IPS-NIHi7 (cell line): ENCODE data around the gene SRPK2.

Experiments
- DNase-seq: peaks from one replicate; pipeline ENCODE4 v3.0.0; 2012; ENCODE audit warnings: mixed read lengths; ENCODE audit errors: extremely low spot score

SRPK2 gene

DNA sequence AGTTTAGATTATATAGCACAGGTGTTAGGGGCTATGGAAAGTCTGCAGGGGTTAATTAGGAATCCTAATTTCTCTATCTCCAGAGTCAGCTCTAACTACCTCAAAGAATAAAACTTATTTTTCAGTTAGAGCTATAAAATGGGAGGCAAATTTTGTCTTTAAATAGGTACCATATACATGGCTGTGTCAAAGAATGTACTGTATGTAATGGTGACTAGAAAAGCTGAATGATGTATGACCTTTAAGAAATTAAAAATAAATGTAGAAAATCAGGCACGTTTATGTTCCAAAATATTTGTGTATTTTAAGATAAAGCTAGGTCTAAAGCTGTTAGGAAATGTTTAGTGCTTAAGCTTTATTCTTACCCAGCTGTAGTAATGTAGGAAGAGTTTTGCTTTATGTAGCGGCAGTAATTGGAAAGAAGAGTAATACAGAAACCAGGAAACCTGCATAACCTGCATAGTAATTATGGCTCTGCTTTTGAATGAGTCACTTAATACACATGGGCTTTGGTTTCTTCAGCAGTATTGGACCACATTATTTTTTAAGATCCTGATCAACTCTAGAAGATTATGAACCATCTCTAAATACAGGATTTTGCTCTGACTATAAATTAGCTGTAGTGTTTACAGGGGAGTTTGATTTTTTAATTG is 289.7 kb downstream of the SRPK2 start:
- DNase-seq: no peak

- DNase-seq: no peak
Observed at GRCh38 chr7:105097619-105098018, 291.1 kb downstream of the SRPK2 start.

DNA sequence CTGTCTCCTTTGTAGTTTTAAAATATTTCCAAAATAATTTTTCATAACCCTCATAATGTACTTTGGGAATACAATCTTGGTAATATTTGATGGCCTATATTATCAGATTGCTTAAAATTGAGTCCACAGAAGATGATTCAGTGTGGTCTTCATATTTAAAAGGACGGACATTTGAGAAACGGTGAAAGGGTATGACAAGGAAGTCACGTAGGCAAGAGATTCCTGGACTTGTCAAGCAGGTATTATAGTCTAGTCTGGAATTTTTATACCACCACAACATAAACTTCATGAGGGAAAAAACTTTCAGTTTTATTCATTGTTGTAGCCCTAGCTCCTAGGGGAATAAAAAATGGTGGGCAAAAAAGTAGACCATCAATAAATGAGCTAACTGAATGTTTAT is 292.4 kb downstream of the SRPK2 start:
- no peak for DNase-seq

GRCh38 chr7:105094966-105095365 is 293.8 kb downstream of the SRPK2 start:
- no peak for DNase-seq

GRCh38 chr7:105088456-105088855 is 300.3 kb downstream of the SRPK2 start:
- no peak for DNase-seq

DNA sequence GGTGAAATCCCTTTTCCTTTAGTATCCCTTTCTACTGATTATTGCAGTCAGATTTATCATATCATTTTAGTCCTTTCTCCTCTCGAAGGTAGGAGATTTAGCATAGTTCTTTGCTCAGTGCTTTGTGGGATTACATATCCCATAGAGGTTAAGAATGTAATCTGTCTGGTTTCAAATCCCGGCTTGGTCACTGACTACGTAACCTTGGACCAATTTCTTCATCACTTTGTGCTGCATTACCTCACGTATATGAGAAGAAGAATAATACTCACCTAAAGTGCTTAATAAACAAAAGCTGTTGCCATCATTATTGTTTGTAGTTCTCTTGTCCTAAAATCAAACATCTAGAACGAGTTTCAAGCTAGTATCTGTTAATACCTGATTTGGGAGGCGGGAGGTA is 300.7 kb downstream of the SRPK2 start:
- DNase-seq: no peak

GRCh38 chr7:105086850-105087249 is 301.9 kb downstream of the SRPK2 start:
- no peak for DNase-seq

DNA sequence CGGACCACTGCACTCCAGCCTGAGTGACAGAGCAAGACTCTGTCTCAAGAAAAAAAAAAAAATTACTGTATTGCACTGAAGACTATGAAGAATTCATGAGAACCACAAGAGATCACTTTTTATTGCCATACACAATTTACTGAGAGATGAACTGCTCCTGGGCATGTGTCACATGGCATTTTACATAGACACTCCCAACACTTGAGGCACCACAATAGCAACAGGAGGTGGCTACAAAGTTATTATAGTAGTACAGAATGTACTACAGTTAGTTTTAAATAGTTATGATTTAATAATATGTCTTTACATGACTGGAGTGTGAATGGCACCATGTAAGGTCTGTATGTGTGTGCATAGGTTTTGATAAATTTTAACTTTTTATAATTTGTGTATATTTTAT is 304.1 kb downstream of the SRPK2 start:
- no peak for DNase-seq

- DNase-seq: no peak
Observed at GRCh38 chr7:105079348-105079747, 309.4 kb downstream of the SRPK2 start.

DNA sequence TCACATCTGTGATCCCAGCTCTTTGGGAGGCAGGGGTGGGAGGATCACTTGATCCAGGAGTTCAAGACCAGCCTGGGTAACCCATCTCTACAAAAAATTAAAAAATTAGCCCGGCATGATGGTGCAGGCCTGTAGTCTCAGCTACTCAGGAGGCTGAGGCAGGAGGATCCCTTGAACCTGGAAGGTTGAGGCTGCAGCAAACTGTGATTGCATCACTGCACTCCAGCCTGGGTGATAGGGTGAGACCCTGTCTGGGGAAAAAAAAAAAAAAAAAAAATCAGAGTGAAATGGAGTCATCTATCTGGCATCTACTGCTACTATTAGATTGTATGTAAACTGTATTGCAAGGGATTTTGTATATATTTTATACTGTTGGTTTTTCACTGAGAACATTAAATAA is 315.6 kb downstream of the SRPK2 start:
- DNase-seq: no peak

DNA sequence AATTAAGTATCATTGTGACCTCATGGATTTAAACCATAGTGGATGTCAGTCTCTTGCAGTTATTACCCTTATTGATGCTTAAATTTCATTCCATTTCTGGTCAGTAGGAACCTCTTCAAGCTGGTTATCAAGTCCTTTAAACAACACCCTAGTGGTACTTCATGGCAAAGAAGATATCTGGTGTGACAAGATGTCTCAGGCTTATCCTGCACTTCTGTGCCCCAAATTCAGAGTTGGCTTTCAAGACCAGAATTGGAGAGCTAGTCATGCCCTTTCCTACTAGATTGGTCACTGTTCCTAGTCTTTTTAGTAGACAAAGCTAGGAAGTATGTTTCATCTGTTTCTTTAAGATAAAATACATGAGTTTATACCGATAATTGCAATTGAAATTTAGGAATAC is 319.8 kb downstream of the SRPK2 start:
- DNase-seq: no peak

DNA sequence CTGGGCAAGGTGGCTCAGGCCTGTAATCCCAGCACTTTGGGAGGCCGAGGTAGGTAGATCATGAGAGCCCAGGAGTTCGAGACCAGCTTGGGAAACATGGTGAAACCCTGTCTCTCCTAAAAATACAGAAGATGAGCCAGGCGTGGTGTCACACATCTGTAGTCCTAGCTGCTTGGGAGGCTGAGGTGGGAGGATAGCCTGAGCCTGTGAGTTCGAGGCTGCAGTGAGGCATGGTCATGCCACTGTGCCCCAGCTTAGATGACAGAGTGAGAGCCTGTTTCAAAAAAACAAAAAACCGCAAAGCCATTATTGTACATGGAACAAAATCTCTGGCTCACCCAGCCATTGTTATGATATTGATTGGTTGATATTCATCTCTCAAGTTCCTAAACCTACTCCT is 321.0 kb downstream of the SRPK2 start:
- no peak for DNase-seq
